ENCODE data around the gene PTH1R.
"Not testable (repeated sequence)": the region's sequence is repeated elsewhere in the genome, so short reads cannot be mapped to it uniquely, and the experiment has no call there.

PTH1R gene

GRCh38 chr3:46905661-46906451 lies 28.3 kb downstream of the PTH1R start:
- H3K4me3 ChIP-seq (ENCODE audit: low read length) = no peak overlapping the region
- DNase-seq (ENCODE audit: low read depth, low spot score) = no peak

GRCh38 chr3:46906471-46907058 lies 29.0 kb downstream of the PTH1R start:
- DNase-seq (ENCODE audit: low read depth, low spot score) = no peak
- H3K4me3 ChIP-seq (ENCODE audit: low read length) = no peak overlapping the region

GRCh38 chr3:46907271-46907670 lies 29.8 kb downstream of the PTH1R start:
- no peak overlapping the region for H3K4me3 ChIP-seq (ENCODE audit: low read length)
- no peak for DNase-seq (ENCODE audit: low read depth, low spot score)

- H3K4me3 ChIP-seq (ENCODE audit: low read length) = no peak overlapping the region
- DNase-seq (ENCODE audit: low read depth, low spot score) = no peak
Measured at GRCh38 chr3:46907960-46908293, 30.4 kb downstream of the PTH1R start.

- H3K4me3 ChIP-seq (ENCODE audit: low read length) = no peak overlapping the region
- no peak for DNase-seq (ENCODE audit: low read depth, low spot score)
Measured at GRCh38 chr3:46908294-46908985, 30.9 kb downstream of the PTH1R start.

GRCh38 chr3:46908986-46909534 lies 31.5 kb downstream of the PTH1R start:
- no peak overlapping the region for H3K4me3 ChIP-seq (ENCODE audit: low read length)
- no peak for DNase-seq (ENCODE audit: low read depth, low spot score)

- DNase-seq (ENCODE audit: low read depth, low spot score) = peak; percentile 48
- no peak overlapping the region for H3K4me3 ChIP-seq (ENCODE audit: low read length)
Measured at GRCh38 chr3:46909535-46910161, 32.1 kb downstream of the PTH1R start.

GRCh38 chr3:46910166-46910760 lies 32.7 kb downstream of the PTH1R start:
- H3K4me3 ChIP-seq (ENCODE audit: low read length) = no peak overlapping the region
- no peak for DNase-seq (ENCODE audit: low read depth, low spot score)

GRCh38 chr3:46910914-46911313 lies 33.4 kb downstream of the PTH1R start:
- H3K4me3 ChIP-seq (ENCODE audit: low read length); DNase-seq (ENCODE audit: low read depth, low spot score): not testable (repeated sequence)

- no peak overlapping the region for H3K4me3 ChIP-seq (ENCODE audit: low read length)
- no peak for DNase-seq (ENCODE audit: low read depth, low spot score)
Measured at GRCh38 chr3:46912986-46913385, 35.5 kb downstream of the PTH1R start.

GRCh38 chr3:46913644-46914043 lies 36.1 kb downstream of the PTH1R start:
- no peak for DNase-seq (ENCODE audit: low read depth, low spot score)

GRCh38 chr3:46914849-46915248 lies 37.3 kb downstream of the PTH1R start:
- DNase-seq (ENCODE audit: low read depth, low spot score) = no peak
- H3K4me3 ChIP-seq (ENCODE audit: low read length) = no peak overlapping the region

More at GRCh38 chr3:46913644-46914043, 36.1 kb downstream of the PTH1R start:
- no peak overlapping the region for H3K4me3 ChIP-seq (ENCODE audit: low read length)

GRCh38 chr3:46915297-46915822 lies 37.8 kb downstream of the PTH1R start:
- DNase-seq (ENCODE audit: low read depth, low spot score) = no peak
- no peak overlapping the region for H3K4me3 ChIP-seq (ENCODE audit: low read length)

- no peak overlapping the region for H3K4me3 ChIP-seq (ENCODE audit: low read length)
- DNase-seq (ENCODE audit: low read depth, low spot score) = no peak
Measured at GRCh38 chr3:46916278-46916677, 38.8 kb downstream of the PTH1R start.

- no peak for DNase-seq (ENCODE audit: low read depth, low spot score)
- H3K4me3 ChIP-seq (ENCODE audit: low read length) = no peak overlapping the region
Measured at GRCh38 chr3:46916799-46917198, 39.3 kb downstream of the PTH1R start.

GRCh38 chr3:46917257-46917656 lies 39.7 kb downstream of the PTH1R start:
- no peak overlapping the region for H3K4me3 ChIP-seq (ENCODE audit: low read length)
- DNase-seq (ENCODE audit: low read depth, low spot score) = no peak

GRCh38 chr3:46918202-46918601 lies 40.7 kb downstream of the PTH1R start:
- no peak for DNase-seq (ENCODE audit: low read depth, low spot score)
- H3K4me3 ChIP-seq (ENCODE audit: low read length) = no peak overlapping the region

GRCh38 chr3:46918634-46919033 lies 41.1 kb downstream of the PTH1R start:
- no peak overlapping the region for H3K4me3 ChIP-seq (ENCODE audit: low read length)
- no peak for DNase-seq (ENCODE audit: low read depth, low spot score)

- DNase-seq (ENCODE audit: low read depth, low spot score) = no peak
- H3K4me3 ChIP-seq (ENCODE audit: low read length) = no peak overlapping the region
Measured at GRCh38 chr3:46921041-46921440, 43.5 kb downstream of the PTH1R start.

All from Jurkat, Clone E6-1 (cell line).